GM23248 (cell line): ENCODE results near the gene TEPSIN.

Source experiments
- EZH2 ChIP-seq: fragments of 200-600 bp; sonication (generic); IDR thresholded peaks from 2 replicates; pipeline ENCODE4 v1.6.1; 2018; ENCODE audit warnings: antibody characterized with exemption, mild to moderate bottlenecking; ENCODE audit not compliant: insufficient read depth, poor library complexity, severe bottlenecking
- EZH2phosphoT487 ChIP-seq: fragments of 200-600 bp; sonication (generic); IDR thresholded peaks from 2 replicates; pipeline ENCODE4 v1.6.1; 2018; ENCODE audit warnings: antibody characterized with exemption, moderate library complexity, mild to moderate bottlenecking, low read depth; ENCODE audit not compliant: insufficient read depth

DNA sequence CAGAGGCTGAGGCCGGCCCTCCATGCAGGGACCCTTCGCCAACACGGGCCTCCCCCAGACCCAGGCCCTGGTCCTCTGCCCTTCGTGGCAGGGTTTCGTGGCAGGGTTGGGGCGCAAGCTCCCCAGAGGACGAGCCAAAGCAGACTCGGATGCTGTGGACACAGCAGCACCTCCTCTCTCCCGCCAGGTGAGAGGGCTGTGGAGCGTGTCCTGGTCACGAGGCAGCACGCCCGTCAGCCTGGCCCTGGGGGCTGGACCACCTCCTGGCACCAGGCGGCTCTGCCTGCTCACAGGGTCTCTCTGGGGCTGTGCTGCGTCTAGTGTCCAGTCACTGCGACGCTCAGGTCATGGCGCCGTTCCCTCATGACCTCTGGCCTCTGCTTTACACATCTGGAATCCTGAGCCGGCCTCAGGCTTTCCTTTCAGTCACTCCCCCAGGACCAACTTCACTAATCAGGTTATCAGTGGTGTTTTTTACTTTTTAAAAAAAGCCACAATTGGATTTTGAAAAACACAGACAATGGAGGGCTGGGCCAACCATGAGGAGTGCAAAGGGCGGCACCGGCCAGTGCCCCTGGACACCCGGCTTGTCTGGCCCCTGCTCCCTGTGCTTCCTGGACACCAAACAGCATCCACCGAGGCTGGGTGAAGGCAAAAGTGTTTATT is 5.6 kb upstream of the TEPSIN start:
- no peak for TF ChIP-seq EZH2phosphoT487
- TF ChIP-seq EZH2 = no peak
